Erythroblast (primary cell): ENCODE data around the gene CD3E.

Source experiments
- GATA1 ChIP-seq: IDR thresholded peaks from 2 replicates; pipeline ENCODE4 v1.6.1; 2011; ENCODE audit warnings: low read depth, mild to moderate bottlenecking, control low read depth, low read length, moderate library complexity
- POLR2A ChIP-seq: IDR thresholded peaks from 2 replicates; pipeline ENCODE4 v1.6.1; 2011; ENCODE audit warnings: mild to moderate bottlenecking, low read length

- TF ChIP-seq POLR2A = no peak
- TF ChIP-seq GATA1 = no peak
These were observed 12.9 kb upstream of the CD3E start for GRCh38 chr11:118291477-118292135.
